GM21717 (cell line): ENCODE data around the gene APP.
A peak's percentile ranks its signal among the peaks of the same experiment; 100 is the strongest.

ENCODE experiments used
- ATAC-seq: cut with Tn5 transposase; IDR thresholded peaks from one replicate; pipeline ENCODE4 v1.9.1; 2021; ENCODE audit warnings: mild to moderate bottlenecking, moderate library complexity; ENCODE audit not compliant: unreplicated experiment

APP gene

DNA sequence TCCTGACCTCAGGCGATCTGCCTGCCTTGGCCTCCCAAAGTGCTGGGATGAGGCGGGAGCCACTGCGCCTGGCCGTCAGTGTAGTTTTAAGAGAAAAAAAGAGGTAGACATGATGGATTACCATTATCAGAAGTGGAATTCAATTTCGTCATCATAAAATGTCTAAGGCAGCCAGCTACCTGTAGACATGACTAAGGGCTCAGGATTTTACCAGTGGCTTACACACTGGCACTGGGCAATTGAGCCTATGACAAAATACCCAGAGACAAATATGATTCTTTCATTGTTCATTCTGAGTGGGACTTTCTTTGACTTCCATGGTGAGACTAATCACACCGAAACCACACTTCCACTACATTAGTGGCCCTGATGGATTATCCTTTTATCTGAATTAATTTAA, 254.3 kb downstream of the APP start:
- ATAC-seq = no peak

DNA sequence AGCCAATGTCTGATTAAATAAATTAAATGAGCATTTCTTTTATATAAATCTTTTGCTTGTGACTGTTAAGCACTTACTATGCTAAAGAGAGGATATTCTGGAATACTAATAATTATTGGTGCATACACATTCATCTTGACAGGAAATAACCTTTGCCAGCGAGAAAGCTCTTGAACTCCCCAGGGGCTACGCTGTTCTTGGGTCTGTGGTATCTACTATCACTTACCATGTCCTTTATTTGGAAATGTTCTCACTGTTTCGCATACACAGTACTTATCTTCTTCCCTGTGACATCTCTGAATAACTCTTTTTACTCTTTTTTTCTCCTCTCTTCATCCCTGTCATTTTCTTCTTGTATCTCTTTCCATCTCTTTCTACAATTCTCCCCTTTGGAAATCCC, 257.1 kb downstream of the APP start:
- ATAC-seq = no peak

DNA sequence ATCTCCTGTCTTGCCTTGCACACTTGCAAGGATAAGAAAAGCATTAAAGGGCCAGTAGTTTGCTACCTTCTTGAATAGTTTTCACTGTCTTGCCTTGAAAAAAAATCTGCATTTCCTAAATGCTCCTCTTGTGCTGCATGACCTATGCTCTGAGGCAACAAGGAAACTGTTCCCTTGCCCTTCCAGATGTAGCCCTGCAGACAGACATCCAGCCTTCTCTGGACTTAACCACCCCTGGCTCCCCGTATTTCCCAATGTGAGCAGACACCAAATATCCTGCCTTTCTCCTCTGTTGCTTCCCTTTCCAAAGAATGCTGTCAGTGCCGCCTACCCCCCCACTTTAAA, 258.2 kb downstream of the APP start:
- ATAC-seq = no peak

DNA sequence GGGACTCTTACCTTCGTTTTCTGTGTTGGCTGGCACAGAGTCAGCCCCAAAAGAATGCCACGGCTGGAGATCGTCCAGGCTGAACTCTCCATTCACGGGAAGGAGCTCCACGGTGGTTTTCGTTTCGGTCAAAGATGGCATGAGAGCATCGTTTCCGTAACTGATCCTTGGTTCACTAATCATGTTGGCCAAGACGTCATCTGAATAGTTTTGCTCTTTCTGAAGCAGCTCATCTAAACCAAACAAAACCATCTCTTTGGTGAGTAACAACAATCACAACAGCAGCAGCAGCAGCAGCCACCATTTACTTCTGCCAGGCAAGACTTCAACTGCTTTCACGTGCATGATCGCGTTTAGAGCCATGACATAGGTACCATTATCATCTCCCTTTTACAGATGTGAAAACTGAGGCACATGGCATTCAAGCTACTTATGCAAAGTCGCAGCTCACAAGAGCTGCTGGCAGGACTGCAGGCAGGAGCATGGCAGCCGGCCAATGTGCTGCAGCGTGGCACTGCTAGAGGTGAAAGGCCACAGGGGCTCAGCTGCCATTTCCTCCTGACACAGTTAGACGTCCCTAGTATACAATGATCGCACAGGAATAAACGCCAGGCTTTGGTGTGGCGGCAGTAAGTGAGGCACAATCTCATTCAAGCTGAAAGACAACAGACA, 258.7 kb downstream of the APP start:
- ATAC-seq = no peak

DNA sequence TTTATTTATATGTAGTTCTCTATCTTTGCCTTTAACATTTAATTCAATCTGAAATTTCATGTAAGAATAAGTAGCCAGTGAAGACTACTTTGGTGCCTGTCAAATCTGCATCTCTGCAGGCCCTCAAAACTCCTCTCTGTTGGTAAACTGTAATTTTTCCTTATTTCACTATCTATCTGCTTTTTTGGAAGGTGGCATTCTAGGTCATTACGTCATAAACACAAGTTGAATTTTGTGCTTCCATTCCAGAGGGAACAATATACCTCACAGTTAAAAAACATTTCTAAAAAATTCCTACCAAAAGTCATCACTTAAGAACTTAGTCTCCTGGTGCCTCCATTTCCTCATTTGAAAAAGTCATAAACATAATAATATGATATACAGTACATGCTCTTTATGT, 259.8 kb downstream of the APP start:
- no peak for ATAC-seq

DNA sequence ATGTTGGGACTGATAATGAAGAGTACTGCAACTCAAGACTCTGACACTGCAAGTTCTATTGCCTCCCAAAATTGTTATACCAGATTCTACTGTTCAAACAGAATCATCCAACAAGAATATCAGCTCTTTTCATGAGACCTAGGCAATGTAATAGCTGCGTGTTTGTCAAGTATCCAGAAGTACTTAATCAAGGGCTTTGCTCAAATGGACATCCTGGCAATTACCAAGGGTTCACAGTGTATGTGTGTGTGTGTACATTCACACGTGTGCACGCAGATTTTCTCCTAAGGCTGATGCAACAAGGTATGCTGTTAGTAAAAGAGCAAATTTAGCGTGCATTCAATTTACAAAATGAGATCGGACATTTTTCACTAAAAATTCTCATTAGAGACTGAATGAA, 261.2 kb downstream of the APP start:
- no peak for ATAC-seq

DNA sequence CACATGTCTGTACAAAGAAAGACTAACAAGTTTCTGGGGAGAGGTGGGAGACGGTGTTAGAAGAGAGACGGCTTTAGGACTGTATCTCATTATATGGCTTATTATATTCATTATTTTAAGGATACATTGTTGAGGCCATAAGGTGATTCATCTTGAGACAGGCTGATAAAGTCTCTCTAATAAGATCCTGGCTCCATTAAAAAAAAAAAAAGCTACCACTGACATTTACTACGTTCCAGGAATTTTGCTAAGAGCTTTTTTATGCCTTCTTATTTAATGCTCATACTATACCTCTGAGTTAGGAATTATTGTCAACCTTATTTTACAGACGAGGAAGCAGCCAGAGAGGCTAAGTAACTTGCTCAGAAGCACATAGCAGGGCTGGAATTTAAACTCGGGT, 262.1 kb downstream of the APP start:
- no peak for ATAC-seq

DNA sequence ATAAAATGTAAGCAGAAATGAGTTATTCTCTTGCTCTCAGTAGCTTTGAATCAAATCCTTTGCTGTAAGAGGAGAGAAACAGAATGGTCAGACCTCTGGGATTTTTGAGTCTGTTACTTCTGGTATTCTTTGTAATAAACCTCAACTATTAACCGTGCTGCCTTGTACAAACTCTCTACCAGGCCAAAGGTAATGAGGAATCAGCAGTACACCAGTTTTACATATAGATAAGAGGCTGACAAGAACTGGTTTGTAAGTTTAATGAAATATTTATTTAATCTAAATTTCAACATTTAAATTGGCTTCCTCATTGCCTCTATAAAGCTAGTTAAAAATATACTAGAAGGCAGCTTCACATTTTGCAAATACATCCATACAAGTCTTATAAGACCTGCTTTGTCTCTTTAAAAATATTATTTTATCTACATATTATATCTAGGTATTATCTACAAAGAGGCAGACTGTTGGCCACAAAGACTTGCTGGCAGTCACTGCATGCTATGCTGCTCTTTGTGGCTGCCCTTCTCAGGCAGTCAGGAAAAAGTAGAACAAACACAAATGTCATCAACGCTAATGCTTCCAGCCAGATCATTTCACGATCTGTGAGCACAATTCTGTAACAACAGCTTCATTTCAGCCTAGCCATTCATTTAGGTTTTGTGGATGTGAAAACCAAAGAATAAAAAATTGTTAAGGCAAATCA, 262.8 kb downstream of the APP start:
- ATAC-seq = no peak

DNA sequence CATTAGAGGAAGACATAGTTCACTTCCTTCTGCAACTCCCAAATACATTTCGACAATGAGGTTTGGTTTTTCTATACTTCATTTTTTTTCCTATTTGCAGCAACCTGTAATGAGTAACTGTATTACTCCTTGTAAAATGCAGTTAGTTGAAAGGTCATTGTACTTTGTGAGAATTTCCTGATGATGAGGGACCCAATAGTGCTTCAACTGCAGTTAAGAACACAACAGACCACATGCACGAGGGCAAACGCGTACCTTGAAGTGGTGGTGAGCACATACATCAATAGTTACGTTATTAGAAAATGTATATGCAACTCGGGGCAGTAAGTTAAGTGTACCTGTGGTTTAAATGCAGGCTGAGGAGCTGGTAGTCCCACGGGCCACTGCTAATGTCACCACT, 264.0 kb downstream of the APP start:
- no peak for ATAC-seq

DNA sequence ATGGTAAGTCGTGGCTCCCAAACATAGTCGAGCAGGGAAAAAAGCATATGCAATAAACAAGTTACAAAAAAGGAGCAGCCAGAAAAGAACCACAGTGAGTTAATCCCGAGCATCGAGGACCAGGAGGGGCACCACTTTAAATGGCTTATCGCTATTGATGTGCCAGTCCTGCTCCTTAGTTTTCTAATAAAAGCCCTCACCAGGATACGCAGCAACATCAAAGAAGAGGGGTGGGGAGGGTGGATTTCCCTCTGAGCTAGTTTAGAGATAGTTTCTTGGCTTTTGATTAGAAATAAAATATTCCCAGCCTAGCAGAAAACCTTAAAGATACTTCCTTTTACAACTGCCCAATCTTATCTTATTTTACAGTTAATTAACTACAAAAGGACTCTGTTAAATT, 265.4 kb downstream of the APP start:
- ATAC-seq = no peak

DNA sequence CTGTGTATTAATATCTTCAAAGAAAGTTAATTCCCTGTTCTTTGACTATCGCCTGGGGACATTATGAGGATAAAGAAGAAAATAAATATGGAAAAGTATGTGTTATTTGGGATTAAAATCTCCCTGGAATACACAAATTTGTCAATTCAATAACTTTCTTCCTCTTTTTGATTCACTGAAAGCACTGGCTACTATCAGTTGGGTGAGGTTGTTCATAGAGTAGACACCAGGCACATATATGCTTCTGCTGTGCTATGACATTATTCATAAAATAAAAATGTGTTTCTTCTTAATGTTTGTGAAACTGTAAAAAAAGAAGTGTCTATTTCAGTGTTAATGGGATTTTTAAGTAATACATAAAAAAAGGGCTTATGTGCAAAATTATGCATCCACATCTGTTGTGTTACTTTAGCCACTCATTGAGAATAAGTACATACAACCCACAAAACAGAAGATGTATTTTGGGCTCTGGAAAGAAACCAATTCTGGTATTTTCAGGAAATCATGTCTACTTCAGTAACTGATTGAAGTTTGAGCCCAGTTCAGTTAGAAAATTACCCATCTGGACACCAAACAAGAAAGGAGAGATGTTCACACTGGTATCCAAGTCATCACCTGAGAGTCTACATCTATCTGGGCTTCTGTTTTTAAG, 266.4 kb downstream of the APP start:
- ATAC-seq = no peak

DNA sequence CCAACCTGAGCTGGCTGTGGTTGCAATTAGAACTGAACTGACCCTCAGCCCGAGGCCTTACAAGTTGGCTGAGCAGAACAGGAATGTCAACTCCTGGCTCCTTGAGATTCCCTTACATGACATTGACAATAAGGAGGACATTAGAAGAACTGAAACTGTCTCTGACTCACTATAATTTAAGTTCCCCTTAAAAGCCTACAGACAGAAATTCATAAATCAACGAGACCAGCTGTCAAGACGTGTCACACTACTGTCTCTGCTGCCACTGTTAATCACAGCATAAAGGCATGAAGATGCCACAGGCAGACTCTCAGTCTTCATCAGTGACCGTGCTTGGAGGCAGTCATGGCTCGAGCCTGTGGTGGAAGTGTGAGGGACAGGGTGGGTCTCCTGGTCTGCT, 267.0 kb downstream of the APP start:
- ATAC-seq = peak; percentile 69

DNA sequence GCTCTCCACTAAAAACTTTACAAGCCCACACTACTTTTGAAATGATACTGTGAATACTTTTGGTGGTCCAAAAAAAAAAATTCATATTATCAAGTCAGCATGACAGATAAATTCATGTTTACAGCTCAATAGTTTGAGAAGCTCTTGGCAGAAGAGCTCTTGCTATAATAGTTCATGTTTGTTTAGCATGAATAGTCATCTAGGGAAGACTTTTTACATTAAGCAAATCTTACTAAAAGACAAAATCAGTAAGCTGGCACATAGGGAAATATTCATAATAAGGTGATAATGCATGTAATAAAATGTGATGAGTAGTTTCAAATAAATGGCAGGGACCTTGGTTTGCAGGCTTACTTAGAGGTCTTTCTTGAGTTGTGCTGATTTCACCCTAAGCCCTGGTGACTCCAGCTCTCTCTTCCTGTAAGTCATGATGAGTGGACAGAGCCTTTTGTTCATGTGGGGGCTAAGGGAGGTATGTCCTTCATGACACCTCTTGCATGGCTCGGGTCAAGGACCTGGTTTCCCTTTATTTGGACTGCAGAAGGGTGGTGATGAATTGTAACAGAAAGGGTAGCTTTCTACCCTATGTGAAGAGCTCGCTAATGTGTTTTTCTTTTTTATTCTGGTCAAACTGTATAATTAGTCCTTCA, 269.1 kb downstream of the APP start:
- no peak for ATAC-seq

DNA sequence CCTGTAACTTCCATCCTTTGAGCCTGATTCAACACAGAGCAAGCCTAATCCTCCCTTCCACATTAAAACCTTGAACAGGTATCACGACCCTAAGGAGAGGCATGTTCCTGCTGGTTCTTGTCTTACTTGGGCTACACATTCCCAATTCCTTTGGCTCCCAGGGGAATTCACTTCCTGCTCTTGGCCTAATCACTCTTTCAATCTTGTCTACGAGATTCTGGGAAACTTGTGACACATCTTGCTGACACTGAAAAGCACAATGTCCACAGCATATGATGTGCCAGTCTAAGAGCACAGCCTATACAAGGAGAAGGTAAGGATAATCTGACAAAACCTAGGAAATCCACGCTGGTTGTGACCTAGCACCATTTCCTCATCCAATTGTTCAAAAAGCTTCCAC, 271.9 kb downstream of the APP start:
- no peak for ATAC-seq

DNA sequence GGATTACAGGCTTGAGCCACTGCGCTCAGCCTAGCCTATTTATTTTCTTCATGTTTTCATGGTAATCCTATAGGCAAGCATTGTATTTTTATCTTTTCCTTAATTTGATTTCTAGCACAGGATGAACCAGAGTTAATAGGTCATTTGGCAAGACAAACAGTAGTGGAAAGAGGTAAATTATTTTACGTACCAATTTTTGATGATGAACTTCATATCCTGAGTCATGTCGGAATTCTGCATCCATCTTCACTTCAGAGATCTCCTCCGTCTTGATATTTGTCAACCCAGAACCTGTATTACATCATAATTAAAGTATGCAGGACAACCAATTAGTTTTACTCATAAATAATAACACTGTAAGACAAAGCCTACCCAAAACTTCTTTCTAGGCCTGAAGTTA, 273.2 kb downstream of the APP start:
- no peak for ATAC-seq

DNA sequence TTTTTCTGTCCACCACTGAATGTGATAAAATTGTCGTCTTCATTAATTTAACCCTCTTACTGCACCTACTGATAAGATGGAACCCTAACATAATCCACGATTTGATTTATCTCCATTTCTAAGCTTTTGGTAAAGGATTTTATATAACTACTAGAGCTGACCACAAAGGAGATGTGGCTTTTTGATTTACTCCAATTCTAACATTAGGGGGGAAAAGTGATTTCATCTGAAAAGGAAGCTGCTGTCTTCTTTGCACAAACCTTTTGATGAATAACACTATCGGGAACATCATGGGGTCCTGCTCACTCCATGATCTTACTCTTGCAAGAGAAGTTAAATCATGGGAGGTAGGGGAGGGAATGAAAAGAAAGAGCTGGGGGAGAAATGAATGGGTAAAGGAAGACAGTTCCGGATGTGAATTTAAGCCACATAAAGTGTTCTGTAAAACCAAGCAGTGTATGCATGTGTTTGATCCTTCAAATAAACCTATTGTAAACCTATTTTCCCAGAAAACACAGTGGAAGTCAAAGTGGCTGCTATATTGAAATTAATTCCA, 274.0 kb downstream of the APP start:
- ATAC-seq = no peak

DNA sequence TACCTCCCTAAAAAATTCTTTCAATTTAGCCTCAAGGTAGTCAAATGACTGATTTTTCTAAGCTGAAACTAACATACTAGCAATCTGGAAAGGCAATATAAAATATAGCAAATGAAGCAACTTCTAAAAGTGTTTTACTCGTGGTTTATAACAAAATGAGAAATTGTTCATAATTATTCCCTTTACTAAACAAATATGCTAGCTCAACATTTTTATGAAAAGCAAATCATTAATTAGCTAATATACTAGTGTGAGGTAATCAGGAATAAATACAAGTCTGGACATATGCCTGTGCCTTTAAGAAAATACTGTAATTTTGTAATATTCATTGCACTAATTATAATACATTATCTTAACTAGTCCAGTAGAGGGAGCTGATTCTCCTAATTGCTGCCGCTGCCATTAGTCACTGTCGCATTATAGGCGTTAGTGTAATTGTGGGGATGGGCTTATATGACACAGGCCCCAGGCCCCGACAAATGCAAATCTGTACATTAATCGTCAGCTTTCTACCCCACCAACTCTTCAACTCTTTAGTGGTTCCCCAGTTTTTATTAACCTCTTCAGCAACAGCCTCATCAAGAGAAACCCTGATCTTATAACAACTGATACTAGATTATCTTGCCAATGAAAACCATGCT, 274.9 kb downstream of the APP start:
- ATAC-seq = peak; percentile 78

DNA sequence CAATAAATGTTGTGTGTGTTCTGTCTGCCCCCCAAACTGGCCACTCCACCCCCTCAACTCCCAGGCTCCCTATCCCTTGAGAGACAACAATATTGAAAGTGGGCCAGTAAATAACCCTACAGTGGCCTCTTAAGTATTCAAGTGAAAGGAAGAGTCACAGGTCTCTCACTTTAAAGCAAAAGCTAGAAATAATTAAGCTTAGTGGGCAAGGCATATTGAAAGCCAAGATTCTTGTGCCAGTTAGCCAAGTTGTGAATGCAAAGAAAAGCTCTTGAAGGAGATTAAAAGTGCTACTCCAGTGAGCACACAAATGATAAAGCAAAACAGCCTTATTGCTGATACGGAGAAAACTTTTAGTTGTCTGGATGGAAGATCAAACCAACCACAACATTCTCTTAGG, 277.4 kb downstream of the APP start:
- ATAC-seq = no peak

DNA sequence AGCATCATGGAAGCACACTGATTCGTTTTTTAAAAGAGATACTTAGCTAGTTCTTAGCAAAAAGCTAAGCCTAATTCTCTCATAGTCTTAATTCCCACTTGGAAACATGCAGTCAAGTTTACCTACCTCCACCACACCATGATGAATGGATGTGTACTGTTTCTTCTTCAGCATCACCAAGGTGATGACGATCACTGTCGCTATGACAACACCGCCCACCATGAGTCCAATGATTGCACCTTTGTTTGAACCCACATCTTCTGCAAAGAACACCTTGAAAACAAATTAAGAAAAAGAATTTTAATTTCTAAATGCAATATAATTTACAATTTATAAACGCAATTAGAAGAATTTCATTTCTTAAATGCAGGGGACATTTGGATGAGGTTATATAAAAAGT, 279.0 kb downstream of the APP start:
- no peak for ATAC-seq

DNA sequence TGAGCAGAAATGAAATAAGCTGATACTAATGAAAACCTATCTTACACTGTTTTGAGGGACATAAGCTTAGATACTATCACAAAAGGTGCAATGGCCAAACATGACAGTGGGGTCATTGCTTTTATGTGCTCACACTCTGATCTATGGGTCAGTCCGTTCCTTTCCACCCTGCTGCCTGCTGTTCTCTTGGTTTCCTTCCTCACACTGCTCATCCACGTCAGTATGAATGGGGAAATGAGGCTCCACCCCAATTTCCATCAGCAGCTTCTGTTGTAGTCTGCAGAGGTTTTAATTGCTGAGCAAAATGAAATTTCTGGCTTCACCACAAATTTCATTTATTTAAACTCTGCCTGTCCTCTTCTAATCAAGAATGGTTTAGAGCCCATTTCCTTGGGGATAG, 280.6 kb downstream of the APP start:
- no peak for ATAC-seq

DNA sequence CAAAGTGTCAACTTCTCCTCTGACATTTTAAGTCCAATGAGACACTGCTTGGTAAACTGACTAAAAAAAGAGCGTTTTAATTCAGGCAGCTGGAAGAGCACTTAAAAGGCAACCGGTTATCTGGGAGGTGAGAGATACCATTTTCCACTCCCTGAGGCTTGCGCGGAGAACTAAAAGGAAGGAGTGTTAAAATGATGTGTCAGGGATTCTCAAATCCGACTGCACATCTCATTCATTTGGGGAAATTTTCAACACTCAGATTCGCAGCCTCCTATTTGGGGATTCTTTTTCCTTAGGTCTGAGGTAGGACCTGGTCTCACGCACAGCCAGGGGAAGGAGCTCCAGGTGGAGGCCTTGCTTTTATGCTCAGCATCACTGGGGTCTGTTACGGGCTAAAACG, 281.9 kb downstream of the APP start:
- no peak for ATAC-seq
